ENCODE data around the gene RANBP3.

RANBP3 gene

GRCh38 chr19:5934069-5934401 lies 43.9 kb downstream of the RANBP3 start:
- Histone ChIP-seq H3K9me2 (ENCODE audit: low read depth, low read length) (no peaks in the 10 kb centered on the region), H3F3A (ENCODE audit: insufficient read depth, low read length) (no peaks in the 10 kb centered on the region), H3K9me3 (ENCODE audit: low read length) (no peaks in the 10 kb centered on the region), H3K79me2 (ENCODE audit: insufficient read depth, low read length) (no peaks in the 10 kb centered on the region), H3K9ac (ENCODE audit: low read length) (no peak overlapping the region), H3K4me3 (ENCODE audit: low read depth, low read length, poor library complexity, severe bottlenecking) (no peak overlapping the region), H4K20me1 (ENCODE audit: insufficient read depth, low read length) (no peaks in the 10 kb centered on the region), H3K4me2 (ENCODE audit: low read length) (no peak overlapping the region), H3K4me1 (ENCODE audit: insufficient read depth, low read length, severe bottlenecking) (no peaks in the 10 kb centered on the region), H3K27me3 (ENCODE audit: insufficient read depth, low read length) (no peaks in the 10 kb centered on the region), H3K36me3 (ENCODE audit: insufficient read depth, low read length) (peaks cover 78% of the 10 kb centered on the region), H2AFZ (ENCODE audit: low read length) (no peak overlapping the region), H3K27ac (ENCODE audit: low read depth, low read length, poor library complexity, severe bottlenecking) (no peak overlapping the region)
- TF ChIP-seq EZH2 (IDR thresholded peaks at IDR 0.05; ENCODE audit: borderline replicate concordance, low read length), result no peak
- no peak for TF ChIP-seq CTCF (IDR thresholded peaks at IDR 0.05; ENCODE audit: low read length)

- no peak overlapping the region for H2AFZ ChIP-seq (ENCODE audit: low read length)
- TF ChIP-seq EZH2 (IDR thresholded peaks at IDR 0.05; ENCODE audit: borderline replicate concordance, low read length) (no peak), CTCF (IDR thresholded peaks at IDR 0.05; ENCODE audit: low read length) (no peak)
- H3K9me3 ChIP-seq (ENCODE audit: low read length), result no peaks in the 10 kb centered on the region
- no peaks in the 10 kb centered on the region for H3F3A ChIP-seq (ENCODE audit: insufficient read depth, low read length)
- H3K9me2 ChIP-seq (ENCODE audit: low read depth, low read length), result no peaks in the 10 kb centered on the region
- no peak overlapping the region for H3K4me3 ChIP-seq (ENCODE audit: low read depth, low read length, poor library complexity, severe bottlenecking)
- no peaks in the 10 kb centered on the region for H3K27me3 ChIP-seq (ENCODE audit: insufficient read depth, low read length)
- H3K36me3 ChIP-seq (ENCODE audit: insufficient read depth, low read length), result peaks cover 81% of the 10 kb centered on the region
- H4K20me1 ChIP-seq (ENCODE audit: insufficient read depth, low read length), result no peaks in the 10 kb centered on the region
- H3K9ac ChIP-seq (ENCODE audit: low read length), result no peak overlapping the region
- no peaks in the 10 kb centered on the region for H3K79me2 ChIP-seq (ENCODE audit: insufficient read depth, low read length)
- H3K4me2 ChIP-seq (ENCODE audit: low read length), result no peak overlapping the region
- H3K27ac ChIP-seq (ENCODE audit: low read depth, low read length, poor library complexity, severe bottlenecking), result no peak overlapping the region
- H3K4me1 ChIP-seq (ENCODE audit: insufficient read depth, low read length, severe bottlenecking), result no peaks in the 10 kb centered on the region
These were observed 44.4 kb downstream of the RANBP3 start for GRCh38 chr19:5933391-5934068.

GRCh38 chr19:5932609-5933262 lies 45.2 kb downstream of the RANBP3 start:
- H4K20me1 ChIP-seq (ENCODE audit: insufficient read depth, low read length), result no peaks in the 10 kb centered on the region
- H3K27ac ChIP-seq (ENCODE audit: low read depth, low read length, poor library complexity, severe bottlenecking), result no peak overlapping the region
- H3K27me3 ChIP-seq (ENCODE audit: insufficient read depth, low read length), result no peaks in the 10 kb centered on the region
- no peaks in the 10 kb centered on the region for H3F3A ChIP-seq (ENCODE audit: insufficient read depth, low read length)
- peaks cover 86% of the 10 kb centered on the region for H3K36me3 ChIP-seq (ENCODE audit: insufficient read depth, low read length)
- H2AFZ ChIP-seq (ENCODE audit: low read length), result no peak overlapping the region
- H3K9me3 ChIP-seq (ENCODE audit: low read length), result no peaks in the 10 kb centered on the region
- no peak overlapping the region for H3K4me3 ChIP-seq (ENCODE audit: low read depth, low read length, poor library complexity, severe bottlenecking)
- no peaks in the 10 kb centered on the region for H3K9me2 ChIP-seq (ENCODE audit: low read depth, low read length)
- H3K9ac ChIP-seq (ENCODE audit: low read length), result no peak overlapping the region
- no peak overlapping the region for H3K4me2 ChIP-seq (ENCODE audit: low read length)
- TF ChIP-seq CTCF (IDR thresholded peaks at IDR 0.05; ENCODE audit: low read length) (no peak), EZH2 (IDR thresholded peaks at IDR 0.05; ENCODE audit: borderline replicate concordance, low read length) (no peak)
- no peaks in the 10 kb centered on the region for H3K4me1 ChIP-seq (ENCODE audit: insufficient read depth, low read length, severe bottlenecking)
- no peaks in the 10 kb centered on the region for H3K79me2 ChIP-seq (ENCODE audit: insufficient read depth, low read length)
